Osteoblast (primary cell): ENCODE results near the gene MCIDAS. TPM values are rescaled to one million over a fixed set of nuclear protein-coding genes. Genes with fewer than 3 reads are reported as not detected.

Source experiments
- DNase-seq: peaks from one replicate; pipeline ENCODE4 v3.0.0; 2011; ENCODE audit warnings: low spot score, mixed read lengths; ENCODE audit not compliant: insufficient read length; ENCODE audit errors: missing footprints
- H2AFZ ChIP-seq: 2 replicates; pipeline ENCODE4 v1.6.0; 2011; ENCODE audit warnings: mild to moderate bottlenecking, low read length
- H3K27ac ChIP-seq: 2 replicates; pipeline ENCODE4 v1.5.1; 2011; ENCODE audit warnings: mild to moderate bottlenecking, low read depth, low read length, moderate library complexity
- H3K27me3 ChIP-seq: 2 replicates; pipeline ENCODE4 v1.6.0; 2012; ENCODE audit warnings: mild to moderate bottlenecking, control low read depth, inconsistent platforms, low read length, moderate library complexity; ENCODE audit not compliant: insufficient read depth
- H3K36me3 ChIP-seq: 2 replicates; pipeline ENCODE4 v1.5.1; 2011; ENCODE audit warnings: mild to moderate bottlenecking, low read length, control low read depth, moderate library complexity; ENCODE audit not compliant: insufficient read depth
- H3K4me1 ChIP-seq: 2 replicates; pipeline ENCODE4 v1.5.1; 2011; ENCODE audit warnings: mild to moderate bottlenecking, low read length, control low read depth, moderate library complexity; ENCODE audit not compliant: insufficient read depth
- H3K4me2 ChIP-seq: 2 replicates; pipeline ENCODE4 v1.6.0; 2011; ENCODE audit warnings: mild to moderate bottlenecking, low read length; ENCODE audit not compliant: insufficient read depth
- H3K4me3 ChIP-seq: fragments of 200-600 bp; sonication (generic); 3 replicates; pipeline ENCODE4 v1.5.1; 2012; ENCODE audit warnings: mild to moderate bottlenecking, low read length, inconsistent platforms; ENCODE audit not compliant: insufficient read depth
- H3K79me2 ChIP-seq: 2 replicates; pipeline ENCODE4 v1.6.0; 2012; ENCODE audit warnings: mild to moderate bottlenecking, low read length, control low read depth, inconsistent platforms; ENCODE audit not compliant: insufficient read depth
- H3K9me3 ChIP-seq: 2 replicates; pipeline ENCODE4 v1.5.1; 2011; ENCODE audit warnings: low read depth, low read length, control low read depth
- H4K20me1 ChIP-seq: 2 replicates; pipeline ENCODE4 v1.6.0; 2012; ENCODE audit warnings: mild to moderate bottlenecking, low read length, control low read depth; ENCODE audit not compliant: insufficient read depth
- CTCF ChIP-seq: IDR thresholded peaks from 2 replicates; pipeline ENCODE4 v1.5.1; 2011; ENCODE audit warnings: mild to moderate bottlenecking, low read depth, low read length, moderate library complexity; ENCODE audit errors: extremely low read depth
- small RNA-seq: library from RNA; depleted of rRNA; stranded (forward); fragments of <200 nt; gene quantifications from one replicate; pipeline ENCODE3, GENCODE V24; 2012
- total RNA-seq: library from RNA; depleted of rRNA; stranded (reverse); fragments of >200 nt; gene quantifications from 2 replicates; pipeline ENCODE4 v1.2.3, GENCODE V29; 2012

MCIDAS gene
- total RNA-seq, 1 donor: under 0.01 TPM

GRCh38 chr5:55172937-55173686 is 54.0 kb downstream of the MCIDAS start, which contains the start of gene CDC20B:
TSS of gene CDC20B (minus strand) at chr5:55173177. CDS start at chr5:55173000, 177 bp downstream.
- Histone ChIP-seq H3K79me2 (no peaks in the 10 kb centered on the region), H3K27ac (no peak within 1 kb of the TSS), H3K4me1 (peaks cover 22% of the 10 kb centered on the region), H3K9me3 (no peaks in the 10 kb centered on the region), H3K27me3 (peaks cover 47% of the 10 kb centered on the region), H3K4me2 (peak within 1 kb of the TSS; percentile 90), H3K4me3 (peak within 1 kb of the TSS; percentile 75), H4K20me1 (no peaks in the 10 kb centered on the region), H2AFZ (peak within 1 kb of the TSS; percentile 82), H3K36me3 (no peaks in the 10 kb centered on the region)
- peak; percentile 99 for DNase-seq
- TF ChIP-seq CTCF: no peak

- H3K4me2 ChIP-seq: peak overlapping the region; percentile 90
- H3K79me2 ChIP-seq: no peaks in the 10 kb centered on the region
- no peaks in the 10 kb centered on the region for H3K36me3 ChIP-seq
- no peaks in the 10 kb centered on the region for H4K20me1 ChIP-seq
- peak overlapping the region; percentile 75 for H3K4me3 ChIP-seq
- no peak overlapping the region for H3K27ac ChIP-seq
- peaks cover 22% of the 10 kb centered on the region for H3K4me1 ChIP-seq
- peak; percentile 92 for DNase-seq
- no peaks in the 10 kb centered on the region for H3K9me3 ChIP-seq
- H3K27me3 ChIP-seq: peaks cover 39% of the 10 kb centered on the region
- H2AFZ ChIP-seq: peak overlapping the region; percentile 82
- TF ChIP-seq CTCF: peak; percentile 82
These were observed 54.8 kb downstream of the MCIDAS start for GRCh38 chr5:55172051-55172899.

- Histone ChIP-seq H3K9me3 (no peaks in the 10 kb centered on the region), H3K4me1 (peaks cover 20% of the 10 kb centered on the region), H4K20me1 (peaks cover under 1% of the 10 kb centered on the region), H3K4me2 (no peak overlapping the region), H3K27me3 (peaks cover 31% of the 10 kb centered on the region), H2AFZ (no peak overlapping the region), H3K4me3 (no peak overlapping the region), H3K79me2 (no peaks in the 10 kb centered on the region), H3K27ac (no peak overlapping the region), H3K36me3 (peaks cover 2% of the 10 kb centered on the region)
- no peak for DNase-seq
- TF ChIP-seq CTCF: no peak
These were observed 55.6 kb downstream of the MCIDAS start for GRCh38 chr5:55171471-55171870.

Small RNA genes lying within 50 kb of the gene (small RNA-seq; reads per million reads assigned to genes)
- gene MIR449A (2.5 reads per million, percentile 73 among the genes with 10 or more reads in this experiment), gene MIR449B (not detected), gene MIR449C (1.2 reads per million, percentile 38 among the genes with 10 or more reads in this experiment)

Other genes with a start within 250 kb of the MCIDAS start
- gene ESM1, start 241.7 kb downstream of the MCIDAS start, total RNA-seq: 1.8 and 2.9 TPM in 2 replicates
- gene GZMK, start 203.1 kb downstream of the MCIDAS start, total RNA-seq: not detected in 2 replicates
- not detected in 2 replicates for gene GZMA, start 124.7 kb downstream of the MCIDAS start, total RNA-seq
- 143 and 158 TPM in 2 replicates for gene GPX8, start 67.1 kb downstream of the MCIDAS start, total RNA-seq
- gene CDC20B, start 54.1 kb downstream of the MCIDAS start, total RNA-seq: not detected in 2 replicates
- gene CCNO, start 6.3 kb upstream of the MCIDAS start, total RNA-seq: 1.4 and 2.1 TPM in 2 replicates
- 36.8 and 38.4 TPM in 2 replicates for gene DHX29, start 80.4 kb upstream of the MCIDAS start, total RNA-seq
- gene MTREX, start 80.7 kb upstream of the MCIDAS start, total RNA-seq: 63.6 and 73.8 TPM in 2 replicates